Thoracic aorta (tissue), 2 donors: ENCODE measurements around the gene HEXD. TPM values are rescaled to one million over a fixed set of nuclear protein-coding genes. Genes with fewer than 3 reads are reported as not detected.

Source experiments
- ATAC-seq: fragments of 150-250 bp; one replicate; pipeline ENCODE4 v1.8.0; 2017; ENCODE audit warnings: low read depth; ENCODE audit not compliant: insufficient number of reproducible peaks, low FRiP score
- DNase-seq: peaks from one replicate; pipeline ENCODE4 v3.0.0-alpha.2; 2020; ENCODE audit warnings: low spot score
- H3K27ac ChIP-seq, 2 donors: fragments of 200-600 bp; sonication (generic); 1 replicate in 1 of 2; 2 replicates in 1 of 2; pipeline ENCODE4 v1.5.1; 2016; ENCODE audit warnings: mild to moderate bottlenecking in 2 of 2, moderate library complexity in 2 of 2
- H3K27me3 ChIP-seq: fragments of 200-600 bp; sonication (generic); replicated peaks from 2 replicates; pipeline ENCODE4 v1.6.0; 2016; ENCODE audit warnings: mild to moderate bottlenecking; ENCODE audit not compliant: insufficient read depth
- H3K36me3 ChIP-seq: fragments of 200-600 bp; sonication (generic); one replicate; pipeline ENCODE4 v1.5.1; 2016
- H3K4me1 ChIP-seq, 2 donors: fragments of 200-600 bp; sonication (generic); 1 replicate in 1 of 2; 2 replicates in 1 of 2; pipeline versions ENCODE4 v1.5.1 to v1.6.0; 2016; ENCODE audit warnings: low read depth in 2 of 2, mild to moderate bottlenecking in 1 of 2; ENCODE audit not compliant: control insufficient read depth in 1 of 2
- H3K4me3 ChIP-seq: fragments of 200-600 bp; sonication (generic); 2 replicates; pipeline ENCODE4 v1.5.1; 2016; ENCODE audit warnings: mild to moderate bottlenecking
- H3K9me3 ChIP-seq: fragments of 200-600 bp; sonication (generic); 2 replicates; pipeline ENCODE4 v1.5.1; 2016
- CTCF ChIP-seq: fragments of 200-600 bp; sonication (generic); IDR thresholded peaks from one replicate; pipeline ENCODE4 v1.5.1; 2019; ENCODE audit warnings: antibody characterized with exemption
- total RNA-seq, 2 donors: library from RNA; depleted of rRNA; stranded (reverse); fragments of >200 nt; gene quantifications; one replicate each; pipeline versions ENCODE4 v1.1.0 to v1.2.3, GENCODE V29; 2016

Gene HEXD
- total RNA-seq, 2 donors from 2014 or later, result 31.4 to 34.7 TPM

GRCh38 chr17:82386255-82386831 lies 31.8 kb upstream of the HEXD start:
- Histone ChIP-seq H3K4me1 (peaks cover 14 to 36% of the 10 kb centered on the region in 2 donors), H3K4me3 (no peak overlapping the region), H3K36me3 (no peaks in the 10 kb centered on the region), H3K27ac (no peak overlapping the region), H3K27me3 (no peaks in the 10 kb centered on the region), H3K9me3 (no peaks in the 10 kb centered on the region)
- DNase-seq, result no peak
- TF ChIP-seq CTCF, result no peak
- ATAC-seq, result no peak

GRCh38 chr17:82386881-82387704 lies 31.1 kb upstream of the HEXD start:
- no peaks in the 10 kb centered on the region for H3K9me3 ChIP-seq
- no peak for TF ChIP-seq CTCF
- H3K4me3 ChIP-seq, result no peak overlapping the region
- no peaks in the 10 kb centered on the region for H3K27me3 ChIP-seq
- no peaks in the 10 kb centered on the region for H3K36me3 ChIP-seq
- DNase-seq (no peak), ATAC-seq (no peak)
- H3K4me1 ChIP-seq, result peaks cover 14 to 33% of the 10 kb centered on the region in 2 donors
- no peak overlapping the region for H3K27ac ChIP-seq

- Histone ChIP-seq H3K4me1 (peaks cover 14 to 33% of the 10 kb centered on the region in 2 donors), H3K27me3 (no peaks in the 10 kb centered on the region), H3K36me3 (no peaks in the 10 kb centered on the region), H3K27ac (no peak overlapping the region), H3K4me3 (no peak overlapping the region), H3K9me3 (no peaks in the 10 kb centered on the region)
- DNase-seq, result no peak
- ATAC-seq, result no peak
- TF ChIP-seq CTCF, result no peak
Measured at GRCh38 chr17:82387705-82388106, 30.4 kb upstream of the HEXD start.

GRCh38 chr17:82388223-82388921 lies 29.8 kb upstream of the HEXD start:
- H3K4me3 ChIP-seq, result no peak overlapping the region
- ATAC-seq (no peak), DNase-seq (no peak)
- peaks cover 14 to 33% of the 10 kb centered on the region in 2 donors for H3K4me1 ChIP-seq
- H3K36me3 ChIP-seq, result no peaks in the 10 kb centered on the region
- no peaks in the 10 kb centered on the region for H3K27me3 ChIP-seq
- H3K27ac ChIP-seq, result no peak overlapping the region
- H3K9me3 ChIP-seq, result no peaks in the 10 kb centered on the region
- TF ChIP-seq CTCF, result no peak

GRCh38 chr17:82388922-82389283 lies 29.2 kb upstream of the HEXD start:
- H3K27me3 ChIP-seq, result no peaks in the 10 kb centered on the region
- no peak for DNase-seq
- ATAC-seq, result no peak
- H3K9me3 ChIP-seq, result no peaks in the 10 kb centered on the region
- H3K36me3 ChIP-seq, result no peaks in the 10 kb centered on the region
- no peak overlapping the region for H3K27ac ChIP-seq
- no peak for TF ChIP-seq CTCF
- H3K4me1 ChIP-seq, result peaks cover 14 to 31% of the 10 kb centered on the region in 2 donors
- H3K4me3 ChIP-seq, result no peak overlapping the region
